A549 (cell line): ENCODE data around the gene OLR1. TPM values are rescaled to one million over a fixed set of nuclear protein-coding genes. Genes with fewer than 3 reads are reported as not detected.

Experiments
- ATAC-seq, 2 experiments: fragments of 200-7000 bp in 1 of 2; fragments of >200 bp in 1 of 2; cut with Nextera tagmentation in 1 of 2; cut with Tn5 transposase in 1 of 2; 3 replicates each; pipeline versions ENCODE4 v1.8.0 to v1.9.1; 2018 to 2020; ENCODE audit warnings: mild to moderate bottlenecking in 1 of 2, moderate library complexity in 1 of 2
- CTCF ChIA-PET: fragments of 300-600 bp; sonication (Branson Sonifier 250); formaldehyde crosslinking; extraction: SDS; loops from one replicate; lab custom pipeline; 2021; ENCODE audit warnings: antibody characterized with exemption, inconsistent platforms; lab: Yijun Ruan, JAX
- POLR2A ChIA-PET: fragments of 350-600 bp; formaldehyde crosslinking; extraction: SDS; loops from one replicate; lab custom pipeline; 2021; ENCODE audit warnings: antibody characterized with exemption, inconsistent platforms; lab: Yijun Ruan, JAX
- DNase-seq, 2 experiments: peaks; one replicate each; pipeline versions ENCODE4 v3.0.0 to v3.0.0-alpha.2; 2011 to 2016; ENCODE audit warnings: low read depth in 1 of 2, low spot score in 1 of 2
- FAIRE-seq: peaks from 2 replicates; lab custom pipeline; 2011; peaks lifted over from hg19 to GRCh38; lab: Jason Lieb, UNC
- H3K27ac ChIP-seq, 2 experiments: fragments of >200 bp; sonication (Bioruptor Twin); formaldehyde crosslinking; 3 replicates each; pipeline ENCODE4 v1.5.1; 2016 to 2017
- H3K4me1 ChIP-seq: fragments of >200 bp; sonication (Bioruptor Twin); formaldehyde crosslinking; 3 replicates; pipeline ENCODE4 v1.6.1; 2016
- H3K4me2 ChIP-seq: fragments of >200 bp; sonication (Bioruptor Twin); formaldehyde crosslinking; 3 replicates; pipeline ENCODE4 v1.6.1; 2016
- H3K4me3 ChIP-seq: fragments of >200 bp; sonication (Bioruptor Twin); formaldehyde crosslinking; 3 replicates; pipeline ENCODE4 v1.5.1; 2016
- H3K9me3 ChIP-seq: fragments of >200 bp; sonication (Bioruptor Twin); formaldehyde crosslinking; 3 replicates; pipeline ENCODE4 v1.6.1; 2016
- BHLHE40 ChIP-seq: IDR thresholded peaks from 2 replicates; pipeline ENCODE4 v1.6.1; 2012; ENCODE audit warnings: low read depth, low read length, inconsistent platforms
- CBX8 ChIP-seq: fragments of 200-600 bp; sonication (generic); IDR thresholded peaks from 2 replicates; pipeline ENCODE4 v1.6.1; 2016
- CEBPB ChIP-seq, 2 experiments: fragments of >200 bp in 1 of 2; sonication (Bioruptor Twin) in 1 of 2; formaldehyde crosslinking in 1 of 2; IDR thresholded peaks; 2 replicates each; pipeline ENCODE4 v1.6.1; 2012 to 2016
- FOSL2 ChIP-seq, 2 experiments: fragments of 450-650 bp in 1 of 2; fragments of >200 bp in 1 of 2; sonication (Bioruptor Twin) in 1 of 2; formaldehyde crosslinking; IDR thresholded peaks; 2 replicates each; pipeline versions ENCODE4 v1.5.0 to v1.6.1; 2016 to 2020; ENCODE audit warnings: mild to moderate bottlenecking in 1 of 2, moderate library complexity in 1 of 2
- HEYL ChIP-seq: fragments of 250-450 bp; sonication (Bioruptor Pico); IDR thresholded peaks from 2 replicates; pipeline ENCODE4 v1.8.0; 2021; ENCODE audit warnings: mild to moderate bottlenecking, moderate library complexity
- HOXB13 ChIP-seq: fragments of 250-450 bp; sonication (Bioruptor Pico); IDR thresholded peaks from 2 replicates; pipeline ENCODE4 v1.5.0; 2020; ENCODE audit warnings: low read depth, mild to moderate bottlenecking, moderate library complexity
- HOXB5 ChIP-seq: fragments of 250-450 bp; sonication (Bioruptor Pico); IDR thresholded peaks from 2 replicates; pipeline ENCODE4 v1.5.0; 2020; ENCODE audit warnings: mild to moderate bottlenecking, moderate library complexity
- JUNB ChIP-seq: fragments of >200 bp; sonication (Bioruptor Twin); formaldehyde crosslinking; IDR thresholded peaks from 2 replicates; pipeline ENCODE4 v1.6.1; 2016
- KDM1A ChIP-seq: fragments of 200-600 bp; sonication (generic); IDR thresholded peaks from 2 replicates; pipeline ENCODE4 v1.6.1; 2016; ENCODE audit warnings: low read depth, mild to moderate bottlenecking
- MAFK ChIP-seq: fragments of 450-650 bp; IDR thresholded peaks from 2 replicates; pipeline ENCODE4 v1.6.1; 2014; ENCODE audit not compliant: partially characterized antibody
- MAZ ChIP-seq: fragments of 150-350 bp; IDR thresholded peaks from 2 replicates; pipeline ENCODE4 v1.6.1; 2014; ENCODE audit warnings: antibody characterized with exemption, low read depth, low read length, borderline replicate concordance
- RAD21 ChIP-seq, 2 experiments: fragments of >200 bp in 1 of 2; sonication (Bioruptor Twin) in 1 of 2; formaldehyde crosslinking in 1 of 2; IDR thresholded peaks in 1 of 2; conservative IDR thresholded peaks in 1 of 2; 2 replicates in 1 of 2; 3 replicates in 1 of 2; pipeline ENCODE4 v1.6.1; 2012 to 2018; ENCODE audit warnings: inconsistent platforms in 1 of 2
- RCOR1 ChIP-seq: fragments of 150-350 bp; IDR thresholded peaks from 2 replicates; pipeline ENCODE4 v1.6.1; 2014; ENCODE audit warnings: antibody characterized with exemption, low read length, low read depth
- ZC3H11A ChIP-seq: fragments of 450-650 bp; IDR thresholded peaks from 2 replicates; pipeline ENCODE4 v1.6.1; 2014; ENCODE audit warnings: antibody characterized with exemption, mild to moderate bottlenecking
- ZFP36 ChIP-seq: fragments of 450-650 bp; IDR thresholded peaks from 2 replicates; pipeline ENCODE4 v1.6.1; 2014; ENCODE audit warnings: borderline replicate concordance; ENCODE audit not compliant: partially characterized antibody
- WGBS: methylation state at CpG from one replicate; pipeline ENCODE4 v1.1.6; 2017; ENCODE audit errors: missing lambda C conversion rate; 5-methylcytosine and 5-hydroxymethylcytosine counted together
- polyA plus RNA-seq, 4 experiments: library from polyadenylated mRNA; depleted of rRNA in 3 of 4; stranded (reverse); fragments of >200 nt; fragmentation: RNase III in 1 of 4; extraction: RNeasy Plus Mini Kit Qiagen cat#74134 plus additional on column Dnase treatment in 1 of 4; gene quantifications; 2 replicates in 3 of 4; 3 replicates in 1 of 4; pipeline ENCODE4 v1.2.3, GENCODE V29; 2011 to 2017
- TF ChIP-seq, protein P1 (sequence below): IDR thresholded peaks from 2 replicates; pipeline ENCODE4 v1.6.1; 2012; ENCODE audit warnings: low read depth, borderline replicate concordance
- TF ChIP-seq, protein P2 (sequence below): IDR thresholded peaks from 2 replicates; pipeline ENCODE4 v1.6.1; 2012
- TF ChIP-seq, protein P3 (sequence below): fragments of 250-450 bp; sonication (Bioruptor Pico); IDR thresholded peaks from 2 replicates; pipeline ENCODE4 v1.5.0; 2021; ENCODE audit warnings: mild to moderate bottlenecking, moderate library complexity, borderline replicate concordance
- TF ChIP-seq, protein P4 (sequence below): fragments of >200 bp; sonication (Bioruptor Twin); formaldehyde crosslinking; IDR thresholded peaks from 3 replicates; pipeline ENCODE4 v1.6.1; 2016

The OLR1 gene
- polyA plus RNA-seq, 2 of the 4 experiments (the other 2 are of a cell fraction): 0.59 to 0.92 TPM

DNA sequence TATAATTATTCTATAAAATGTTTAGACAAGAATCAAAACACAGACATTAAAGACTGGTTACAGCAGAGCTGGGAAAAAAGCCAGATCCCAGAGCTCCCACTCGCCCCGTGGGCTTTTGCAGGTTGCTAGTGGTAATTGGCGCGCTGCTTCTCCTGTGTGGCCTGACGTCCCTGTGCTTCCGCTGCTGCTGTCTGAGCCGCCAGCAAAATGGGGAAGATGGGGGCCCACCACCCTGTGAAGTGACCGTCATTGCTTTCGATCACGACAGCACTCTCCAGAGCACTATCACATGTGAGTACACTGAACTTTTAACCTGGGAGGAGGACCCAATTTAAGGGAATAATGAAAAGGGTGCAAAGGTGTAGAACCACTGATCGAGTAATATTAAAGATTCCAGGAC is 14.4 kb upstream of the OLR1 start:
- 89% methylated on average over 11 of the region's 11 CpGs for WGBS
- FAIRE-seq: no peak

DNA sequence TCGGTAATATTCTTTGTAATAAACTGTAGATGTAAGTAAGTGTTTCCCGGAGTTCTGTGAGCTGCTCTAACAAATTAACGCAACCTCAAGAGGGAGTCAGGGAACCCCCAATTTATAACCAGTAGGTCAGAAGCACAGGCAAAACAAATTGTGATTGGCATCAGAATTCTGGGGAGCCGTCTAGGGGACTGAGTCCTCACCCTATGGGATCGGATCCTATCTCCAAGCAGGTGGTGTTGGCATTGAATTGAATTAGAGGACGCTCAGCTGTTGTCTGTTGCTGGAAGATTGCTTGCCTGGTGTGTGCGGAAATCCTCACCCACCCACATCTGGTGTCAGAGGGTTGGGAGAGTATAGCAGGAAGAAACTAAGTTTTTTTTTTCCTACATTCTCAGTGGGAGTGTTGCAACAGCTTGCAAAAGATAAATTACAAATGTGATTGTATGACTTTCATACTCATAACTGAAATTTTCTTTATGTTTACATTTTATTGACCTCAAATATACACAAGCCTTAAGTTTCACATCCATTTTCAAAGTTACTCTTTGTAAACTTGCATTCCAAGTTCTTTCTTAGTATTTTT is 12.4 kb upstream of the OLR1 start:
- peak overlapping the region; percentile 37 for H3K4me2 ChIP-seq
- WGBS: 78% methylated on average over 7 of the region's 7 CpGs
- POLR2A ChIA-PET: no interaction called here

More for the DNA sequence above, 14.4 kb upstream of the OLR1 start:
- Histone ChIP-seq H3K4me1 (peaks cover 28% of the 10 kb centered on the region), H3K4me2 (no peak overlapping the region), H3K9me3 (no peaks in the 10 kb centered on the region), H3K4me3 (no peak overlapping the region), H3K27ac (no peak overlapping the region)
- POLR2A ChIA-PET: no interaction called here
- ATAC-seq (no peak), DNase-seq (no peak)
- CTCF ChIA-PET: interaction anchor here (0.6 kb wide), 1 partner anchor 50 kb away, joined by 3 read pairs; no protein-coding TSS in a partner anchor
- TF ChIP-seq RAD21 (conservative IDR thresholded peaks at IDR 0.05 in 1 of 2, IDR thresholded peaks at IDR 0.05 in 1 of 2) (no peak), BHLHE40 (no peak), ZC3H11A (no peak), CBX8 (no peak), RCOR1 (no peak), ZFP36 (no peak)
- TF ChIP-seq, protein P1, sequence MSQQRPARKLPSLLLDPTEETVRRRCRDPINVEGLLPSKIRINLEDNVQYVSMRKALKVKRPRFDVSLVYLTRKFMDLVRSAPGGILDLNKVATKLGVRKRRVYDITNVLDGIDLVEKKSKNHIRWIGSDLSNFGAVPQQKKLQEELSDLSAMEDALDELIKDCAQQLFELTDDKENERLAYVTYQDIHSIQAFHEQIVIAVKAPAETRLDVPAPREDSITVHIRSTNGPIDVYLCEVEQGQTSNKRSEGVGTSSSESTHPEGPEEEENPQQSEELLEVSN: no peak
- TF ChIP-seq, protein P2, sequence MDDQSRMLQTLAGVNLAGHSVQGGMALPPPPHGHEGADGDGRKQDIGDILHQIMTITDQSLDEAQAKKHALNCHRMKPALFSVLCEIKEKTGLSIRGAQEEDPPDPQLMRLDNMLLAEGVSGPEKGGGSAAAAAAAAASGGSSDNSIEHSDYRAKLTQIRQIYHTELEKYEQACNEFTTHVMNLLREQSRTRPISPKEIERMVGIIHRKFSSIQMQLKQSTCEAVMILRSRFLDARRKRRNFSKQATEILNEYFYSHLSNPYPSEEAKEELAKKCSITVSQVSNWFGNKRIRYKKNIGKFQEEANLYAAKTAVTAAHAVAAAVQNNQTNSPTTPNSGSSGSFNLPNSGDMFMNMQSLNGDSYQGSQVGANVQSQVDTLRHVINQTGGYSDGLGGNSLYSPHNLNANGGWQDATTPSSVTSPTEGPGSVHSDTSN: no peak

DNA sequence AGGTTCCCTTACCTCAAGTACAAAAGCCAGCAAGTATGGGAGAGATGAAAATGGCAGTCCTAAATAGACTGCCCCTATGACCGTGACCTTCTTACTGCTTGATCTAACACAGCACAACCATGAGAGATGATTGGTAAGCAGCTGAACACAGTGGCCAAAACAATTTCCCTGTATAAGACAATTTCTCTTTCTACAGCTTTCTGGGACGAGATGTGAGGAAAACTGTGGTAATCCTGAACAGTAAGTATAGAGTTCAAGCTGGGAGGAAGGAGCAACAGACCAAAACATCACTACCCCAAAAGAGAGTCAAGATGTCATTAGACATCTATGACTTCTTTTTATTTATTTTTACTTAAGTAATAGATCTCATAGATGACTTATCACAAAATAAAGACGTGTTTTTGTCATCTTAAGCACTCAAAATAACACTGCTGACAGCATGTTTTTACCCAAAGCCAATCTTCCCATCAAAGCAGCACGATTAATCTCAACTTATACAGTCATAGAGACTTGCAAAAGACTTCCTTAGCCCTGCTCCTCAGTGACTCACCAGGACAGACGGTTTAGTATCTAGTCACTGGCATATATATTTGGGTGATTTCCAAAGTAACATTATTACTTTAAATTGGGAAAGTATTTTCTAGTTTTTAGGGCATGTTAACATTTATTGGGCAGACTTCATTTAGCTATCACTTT is 10.6 kb upstream of the OLR1 start:
- TF ChIP-seq CEBPB (IDR thresholded peaks at IDR 0.05) (0 out of 4 replicates have a peak, but pooled peaks of 1 of the 2 experiments have one; percentile 20), HOXB5 (no peak), FOSL2 (IDR thresholded peaks at IDR 0.05) (0 out of 2 replicates have a peak, but pooled peaks have one; percentile 20), FOSL2 (CRISPR knock-in tag; IDR thresholded peaks at IDR 0.05) (peak; percentile 74), JUNB (peak; percentile 49; the same call in 1 of the 2 replicates), MAFK (peak; percentile 35), HOXB13 (CRISPR knock-in tag) (no peak), KDM1A (no peak)
- no peak for FAIRE-seq
- peaks cover 31% of the 10 kb centered on the region for H3K4me1 ChIP-seq
- WGBS: 21% methylated on average over 5 of the region's 5 CpGs
- peak overlapping the region; percentile 31; a peak in 2 of 6 replicates for H3K27ac ChIP-seq
- peak overlapping the region; percentile 53 for H3K4me2 ChIP-seq
- no peaks in the 10 kb centered on the region for H3K9me3 ChIP-seq
- DNase-seq: peak in 1 of 2 experiments; percentile 44
- ChIA-PET CTCF (interaction anchor here (0.8 to 2.4 kb wide), 2 partner anchors 10 to 29 kb away, joined by 3 to 9 read pairs; partner anchors contain the start of gene OLR1), POLR2A (no interaction called here)
- peak; percentile 84 to 92 for ATAC-seq
- H3K4me3 ChIP-seq: no peak overlapping the region

More for the DNA sequence above, 12.4 kb upstream of the OLR1 start:
- Histone ChIP-seq H3K27ac (peak overlapping the region in 1 of 2 experiments; percentile 44; a peak in 1 of 6 replicates), H3K4me1 (peaks cover 31% of the 10 kb centered on the region), H3K9me3 (no peaks in the 10 kb centered on the region), H3K4me3 (no peak overlapping the region)
- ATAC-seq: peak in 1 of 2 experiments; percentile 29; a peak in 2 of 6 replicates
- DNase-seq: no peak
- no peak for FAIRE-seq
- CTCF ChIA-PET: interaction anchor here (1.2 kb wide), 1 partner anchor 31 kb away, joined by 5 read pairs; no protein-coding TSS in a partner anchor
- TF ChIP-seq CBX8 (no peak), ZC3H11A (no peak), MAZ (no peak), CEBPB (IDR thresholded peaks at IDR 0.05) (peak; percentile 36 to 58; a peak in 2 of 4 replicates), HEYL (CRISPR knock-in tag) (no peak)
- TF ChIP-seq, protein P3, sequence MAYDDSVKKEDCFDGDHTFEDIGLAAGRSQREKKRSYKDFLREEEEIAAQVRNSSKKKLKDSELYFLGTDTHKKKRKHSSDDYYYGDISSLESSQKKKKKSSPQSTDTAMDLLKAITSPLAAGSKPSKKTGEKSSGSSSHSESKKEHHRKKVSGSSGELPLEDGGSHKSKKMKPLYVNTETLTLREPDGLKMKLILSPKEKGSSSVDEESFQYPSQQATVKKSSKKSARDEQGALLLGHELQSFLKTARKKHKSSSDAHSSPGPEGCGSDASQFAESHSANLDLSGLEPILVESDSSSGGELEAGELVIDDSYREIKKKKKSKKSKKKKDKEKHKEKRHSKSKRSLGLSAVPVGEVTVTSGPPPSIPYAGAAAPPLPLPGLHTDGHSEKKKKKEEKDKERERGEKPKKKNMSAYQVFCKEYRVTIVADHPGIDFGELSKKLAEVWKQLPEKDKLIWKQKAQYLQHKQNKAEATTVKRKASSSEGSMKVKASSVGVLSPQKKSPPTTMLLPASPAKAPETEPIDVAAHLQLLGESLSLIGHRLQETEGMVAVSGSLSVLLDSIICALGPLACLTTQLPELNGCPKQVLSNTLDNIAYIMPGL: no peak
- TF ChIP-seq, protein P4, sequence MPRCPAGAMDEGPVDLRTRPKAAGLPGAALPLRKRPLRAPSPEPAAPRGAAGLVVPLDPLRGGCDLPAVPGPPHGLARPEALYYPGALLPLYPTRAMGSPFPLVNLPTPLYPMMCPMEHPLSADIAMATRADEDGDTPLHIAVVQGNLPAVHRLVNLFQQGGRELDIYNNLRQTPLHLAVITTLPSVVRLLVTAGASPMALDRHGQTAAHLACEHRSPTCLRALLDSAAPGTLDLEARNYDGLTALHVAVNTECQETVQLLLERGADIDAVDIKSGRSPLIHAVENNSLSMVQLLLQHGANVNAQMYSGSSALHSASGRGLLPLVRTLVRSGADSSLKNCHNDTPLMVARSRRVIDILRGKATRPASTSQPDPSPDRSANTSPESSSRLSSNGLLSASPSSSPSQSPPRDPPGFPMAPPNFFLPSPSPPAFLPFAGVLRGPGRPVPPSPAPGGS: no peak
